Uterus (tissue), 2 donors: Measurements from ENCODE around the gene TOLLIP.

ENCODE experiments used
- POLR2A ChIP-seq, 2 donors: fragments of 450-650 bp; IDR thresholded peaks; one replicate each; pipeline ENCODE4 v1.6.1; 2016; ENCODE audit warnings: antibody characterized with exemption in 2 of 2, mild to moderate bottlenecking in 1 of 2, moderate library complexity in 1 of 2
- TF ChIP-seq, protein P1 (sequence below), 4 experiments: fragments of 200-600 bp in 2 of 4; fragments of 450-650 bp in 2 of 4; sonication (generic) in 2 of 4; IDR thresholded peaks; one replicate each; pipeline ENCODE4 v1.5.1; 2016 to 2019; ENCODE audit warnings: antibody characterized with exemption in 4 of 4, mild to moderate bottlenecking in 2 of 4, moderate library complexity in 1 of 4

DNA sequence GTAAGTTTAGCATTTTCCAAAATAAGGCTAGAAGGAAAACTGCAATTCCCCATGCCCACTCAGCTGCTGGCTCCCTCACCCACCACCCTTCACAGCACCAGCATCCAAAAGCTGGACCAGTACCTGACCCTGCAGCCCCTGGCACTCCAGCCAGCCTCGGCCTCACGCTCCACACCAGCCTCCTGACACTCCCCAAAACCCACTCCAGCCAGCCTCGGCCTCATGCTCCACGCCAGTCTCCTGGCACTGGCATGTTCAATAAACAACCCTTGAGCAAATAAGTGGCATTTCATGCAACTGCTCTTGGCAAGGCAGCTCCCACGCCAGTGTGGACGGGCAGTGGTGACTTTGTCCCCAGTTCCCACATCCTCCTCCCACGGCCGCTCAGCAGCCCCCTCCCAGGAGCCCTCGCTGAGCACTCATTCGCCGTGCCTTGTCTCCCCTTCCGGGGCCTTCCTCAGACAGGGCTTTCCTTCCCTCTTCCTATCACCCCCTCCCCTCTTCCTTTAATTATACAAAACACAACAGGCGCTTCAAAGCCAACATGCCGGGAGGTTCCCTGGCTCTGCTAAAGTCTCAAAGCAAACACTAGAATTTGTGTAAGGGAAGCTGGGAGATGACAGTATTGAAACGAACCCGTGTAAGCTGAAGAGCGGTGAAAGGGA, 6.8 kb downstream of the TOLLIP start:
- TF ChIP-seq, protein P1, sequence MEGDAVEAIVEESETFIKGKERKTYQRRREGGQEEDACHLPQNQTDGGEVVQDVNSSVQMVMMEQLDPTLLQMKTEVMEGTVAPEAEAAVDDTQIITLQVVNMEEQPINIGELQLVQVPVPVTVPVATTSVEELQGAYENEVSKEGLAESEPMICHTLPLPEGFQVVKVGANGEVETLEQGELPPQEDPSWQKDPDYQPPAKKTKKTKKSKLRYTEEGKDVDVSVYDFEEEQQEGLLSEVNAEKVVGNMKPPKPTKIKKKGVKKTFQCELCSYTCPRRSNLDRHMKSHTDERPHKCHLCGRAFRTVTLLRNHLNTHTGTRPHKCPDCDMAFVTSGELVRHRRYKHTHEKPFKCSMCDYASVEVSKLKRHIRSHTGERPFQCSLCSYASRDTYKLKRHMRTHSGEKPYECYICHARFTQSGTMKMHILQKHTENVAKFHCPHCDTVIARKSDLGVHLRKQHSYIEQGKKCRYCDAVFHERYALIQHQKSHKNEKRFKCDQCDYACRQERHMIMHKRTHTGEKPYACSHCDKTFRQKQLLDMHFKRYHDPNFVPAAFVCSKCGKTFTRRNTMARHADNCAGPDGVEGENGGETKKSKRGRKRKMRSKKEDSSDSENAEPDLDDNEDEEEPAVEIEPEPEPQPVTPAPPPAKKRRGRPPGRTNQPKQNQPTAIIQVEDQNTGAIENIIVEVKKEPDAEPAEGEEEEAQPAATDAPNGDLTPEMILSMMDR (IDR thresholded peaks at IDR 0.05), result no peak
- no peak for TF ChIP-seq POLR2A (IDR thresholded peaks at IDR 0.05)
